Stimulated activated memory B cell treated with anti-CD40 and anti-IgM and Interleukin-4, amounts not matched to agents 10 μg/mL and 1 μg/mL and 100 μg/mL, for 72 hours (primary cell): Measurements from ENCODE around the gene AP5B1.

Experiments used
- ATAC-seq: fragments of 150-1000 bp; cut with Tn5 transposase; 2 replicates; pipeline ENCODE4 v1.10.0; 2021
- H3K27ac Mint-ChIP-seq: one replicate; pipeline ENCODE4 v1.8.0; 2022; ENCODE audit warnings: mild to moderate bottlenecking, mixed read lengths
- H3K27me3 Mint-ChIP-seq: one replicate; pipeline ENCODE4 v1.8.0; 2022; ENCODE audit warnings: mixed read lengths
- H3K36me3 Mint-ChIP-seq: one replicate; pipeline ENCODE4 v1.8.0; 2022; ENCODE audit warnings: mixed read lengths
- H3K4me1 Mint-ChIP-seq: one replicate; pipeline ENCODE4 v1.8.0; 2022; ENCODE audit warnings: mixed read lengths
- H3K4me3 Mint-ChIP-seq: one replicate; pipeline ENCODE4 v1.8.0; 2022; ENCODE audit warnings: mild to moderate bottlenecking, moderate library complexity, mixed read lengths
- H3K9me3 Mint-ChIP-seq: one replicate; pipeline ENCODE4 v1.8.0; 2022; ENCODE audit warnings: mixed read lengths

Gene AP5B1, protein sequence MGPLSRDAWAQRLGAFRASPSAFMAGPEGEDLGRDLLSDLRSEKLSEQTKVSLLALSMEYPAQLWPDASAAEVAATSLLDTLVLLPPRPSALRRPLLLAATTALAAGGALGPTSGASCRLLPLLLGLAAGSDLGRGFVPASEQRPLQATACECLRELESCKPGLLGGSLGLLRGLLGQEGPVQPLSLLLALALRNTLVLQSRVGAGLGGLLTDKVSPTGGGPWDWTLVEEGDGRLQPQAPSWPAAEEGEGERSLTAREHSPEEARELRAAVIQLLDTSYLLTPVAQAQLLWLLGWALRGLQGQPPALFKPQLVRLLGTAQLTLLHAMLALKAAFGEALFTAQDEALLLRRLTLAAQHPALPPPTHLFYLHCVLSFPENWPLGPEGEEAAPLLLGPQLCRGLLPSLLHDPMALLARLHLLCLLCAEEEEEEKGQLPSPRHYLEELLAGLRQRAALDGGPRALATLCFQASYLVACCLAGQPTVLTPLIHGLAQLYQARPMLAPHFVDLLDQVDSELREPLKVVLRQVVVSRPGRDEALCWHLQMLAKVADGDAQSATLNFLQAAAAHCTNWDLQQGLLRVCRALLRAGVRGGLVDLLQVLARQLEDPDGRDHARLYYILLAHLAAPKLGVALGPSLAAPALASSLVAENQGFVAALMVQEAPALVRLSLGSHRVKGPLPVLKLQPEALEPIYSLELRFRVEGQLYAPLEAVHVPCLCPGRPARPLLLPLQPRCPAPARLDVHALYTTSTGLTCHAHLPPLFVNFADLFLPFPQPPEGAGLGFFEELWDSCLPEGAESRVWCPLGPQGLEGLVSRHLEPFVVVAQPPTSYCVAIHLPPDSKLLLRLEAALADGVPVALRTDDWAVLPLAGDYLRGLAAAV

DNA sequence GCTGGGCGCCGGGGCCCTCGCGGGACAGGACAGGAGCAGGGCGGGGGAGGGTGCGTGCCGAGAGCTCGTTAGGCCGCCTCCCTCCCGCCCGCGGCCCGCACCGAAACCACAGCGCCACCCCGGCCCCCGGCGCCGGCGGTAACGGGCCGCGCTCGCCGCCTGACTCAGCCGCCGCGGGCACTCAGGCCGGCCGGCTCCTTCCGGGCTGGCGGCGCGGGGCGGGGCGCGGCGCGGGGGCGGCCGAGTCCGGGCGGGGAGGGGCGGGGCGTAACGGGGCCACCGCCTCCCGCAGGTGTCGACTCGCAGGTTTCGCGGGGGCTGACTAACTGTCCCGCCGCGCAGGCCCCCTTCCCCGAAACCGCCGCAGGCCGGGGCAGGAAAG is at the start of gene AP5B1:
TSS of gene AP5B1 (minus strand) at position 207 of the 382 bp plus-strand sequence. CDS start 385 bp downstream, outside the sequence.
- peaks cover 48% of the 10 kb centered on the region for H3K4me1 Mint-ChIP-seq
- peak; percentile 81 for ATAC-seq
- H3K9me3 Mint-ChIP-seq = no peaks in the 10 kb centered on the region
- peak within 1 kb of the TSS; percentile 96 for H3K4me3 Mint-ChIP-seq
- peak within 1 kb of the TSS; percentile 95 for H3K27ac Mint-ChIP-seq
- H3K36me3 Mint-ChIP-seq = peaks cover 12% of the 10 kb centered on the region
- H3K27me3 Mint-ChIP-seq = no peaks in the 10 kb centered on the region

- peaks cover 20% of the 10 kb centered on the region for H3K4me1 Mint-ChIP-seq
- H3K9me3 Mint-ChIP-seq = peaks cover 4% of the 10 kb centered on the region
- ATAC-seq = no peak
These were observed 48.7 kb upstream of the AP5B1 start for GRCh38 chr11:65829459-65829858.

GRCh38 chr11:65826984-65827735 is 46.4 kb upstream of the AP5B1 start:
- H3K27ac Mint-ChIP-seq = no peak overlapping the region
- H3K4me1 Mint-ChIP-seq = peaks cover 9% of the 10 kb centered on the region
- no peaks in the 10 kb centered on the region for H3K36me3 Mint-ChIP-seq
- H3K27me3 Mint-ChIP-seq = no peaks in the 10 kb centered on the region
- H3K9me3 Mint-ChIP-seq = no peaks in the 10 kb centered on the region
- ATAC-seq = no peak
- no peak overlapping the region for H3K4me3 Mint-ChIP-seq

More at GRCh38 chr11:65829459-65829858, 48.7 kb upstream of the AP5B1 start:
- no peak overlapping the region for H3K4me3 Mint-ChIP-seq
- peaks cover 7% of the 10 kb centered on the region for H3K27me3 Mint-ChIP-seq
- H3K36me3 Mint-ChIP-seq = no peaks in the 10 kb centered on the region
- H3K27ac Mint-ChIP-seq = no peak overlapping the region

DNA sequence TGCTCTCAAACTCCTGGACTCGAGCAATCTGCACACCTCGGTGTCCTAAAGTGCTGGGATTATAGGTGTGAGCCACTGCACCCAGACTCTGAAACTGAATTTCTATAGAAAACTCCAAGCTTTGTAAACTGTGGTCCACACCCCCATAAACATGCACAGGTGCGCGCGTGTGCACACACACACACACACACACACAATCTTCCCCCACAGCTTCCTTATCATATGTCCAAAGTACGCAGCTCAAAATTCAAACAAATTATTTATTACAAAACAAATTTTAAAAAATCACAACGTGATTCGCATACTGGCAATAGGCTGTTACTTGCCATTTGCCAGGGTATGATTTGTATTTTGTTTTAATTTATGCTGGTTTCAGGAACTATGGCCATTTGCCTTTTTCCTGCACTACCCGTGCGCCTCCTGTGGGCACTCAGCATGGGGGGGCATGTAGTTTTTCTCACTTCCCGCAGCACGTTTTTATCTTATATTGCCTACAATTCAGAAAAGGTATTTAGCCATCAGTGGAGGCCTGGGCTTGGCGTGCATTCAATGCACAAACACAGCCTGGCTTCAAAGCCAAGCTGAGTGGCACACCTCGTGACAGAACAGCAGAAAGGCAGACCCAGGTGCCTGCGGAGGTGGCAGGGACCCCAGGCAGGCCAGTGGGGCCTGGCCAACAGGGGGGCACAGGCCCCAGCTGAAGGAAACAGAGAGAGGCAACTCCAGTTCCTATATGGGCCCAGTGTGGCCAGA is 42.2 kb upstream of the AP5B1 start:
- no peak overlapping the region for H3K4me3 Mint-ChIP-seq
- no peak for ATAC-seq
- no peaks in the 10 kb centered on the region for H3K36me3 Mint-ChIP-seq
- H3K9me3 Mint-ChIP-seq = no peaks in the 10 kb centered on the region
- no peak overlapping the region for H3K27ac Mint-ChIP-seq
- no peaks in the 10 kb centered on the region for H3K27me3 Mint-ChIP-seq
- no peaks in the 10 kb centered on the region for H3K4me1 Mint-ChIP-seq

- H3K36me3 Mint-ChIP-seq = no peaks in the 10 kb centered on the region
- H3K27ac Mint-ChIP-seq = no peak overlapping the region
- peaks cover 14% of the 10 kb centered on the region for H3K4me1 Mint-ChIP-seq
- no peaks in the 10 kb centered on the region for H3K9me3 Mint-ChIP-seq
- no peak overlapping the region for H3K4me3 Mint-ChIP-seq
- no peak for ATAC-seq
- H3K27me3 Mint-ChIP-seq = no peaks in the 10 kb centered on the region
These were observed 40.3 kb upstream of the AP5B1 start for GRCh38 chr11:65821107-65821506.

DNA sequence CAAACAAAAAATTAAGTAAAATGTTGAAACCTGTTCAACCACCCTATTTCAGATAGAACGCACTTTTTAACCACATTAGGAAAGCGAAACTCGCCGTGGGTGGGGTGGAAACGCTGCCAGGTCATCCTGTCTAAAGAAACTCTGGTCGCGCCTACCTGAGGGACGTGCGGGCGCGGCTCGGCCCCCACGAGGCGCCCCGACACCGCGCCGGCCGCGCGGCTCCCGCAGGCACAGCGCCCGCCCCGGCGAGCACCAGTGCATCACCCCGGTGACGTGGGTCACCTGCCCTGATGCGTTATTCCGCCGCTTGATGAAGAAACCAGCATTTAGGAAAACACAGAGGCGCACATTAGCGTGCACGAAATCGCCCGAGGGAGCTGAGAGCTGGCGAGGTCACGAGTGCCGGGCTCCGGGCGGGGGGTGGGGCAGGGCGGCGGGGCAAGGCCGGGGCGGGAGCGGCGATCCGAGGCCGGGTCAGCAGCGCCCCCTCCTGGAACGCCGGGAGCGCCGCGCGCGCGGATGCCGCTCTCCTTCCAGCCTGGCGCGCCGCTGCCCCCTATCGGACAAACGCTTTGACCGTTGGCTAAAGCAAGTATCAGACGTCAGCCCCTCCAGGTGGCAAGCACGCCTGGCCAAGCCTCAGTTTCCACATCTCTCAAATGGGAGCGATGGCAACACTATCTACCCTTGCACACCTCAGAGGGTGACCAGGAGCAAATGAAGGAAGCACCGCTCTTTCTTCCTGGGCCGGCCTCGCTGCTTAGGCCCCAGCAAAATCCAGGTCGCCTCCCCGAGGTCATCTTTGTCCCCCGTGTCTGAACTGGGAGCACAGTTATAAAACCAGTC is 37.3 kb upstream of the AP5B1 start:
- Mint-ChIP-seq H3K27me3 (no peaks in the 10 kb centered on the region), H3K4me3 (peak overlapping the region; percentile 76), H3K4me1 (peaks cover 29% of the 10 kb centered on the region), H3K27ac (peak overlapping the region; percentile 85), H3K36me3 (no peaks in the 10 kb centered on the region), H3K9me3 (no peaks in the 10 kb centered on the region)
- peak; percentile 94 for ATAC-seq

- Mint-ChIP-seq H3K4me1 (peaks cover 29% of the 10 kb centered on the region), H3K4me3 (peak overlapping the region; percentile 76), H3K36me3 (no peaks in the 10 kb centered on the region), H3K9me3 (no peaks in the 10 kb centered on the region), H3K27ac (peak overlapping the region; percentile 85), H3K27me3 (no peaks in the 10 kb centered on the region)
- no peak for ATAC-seq
These were observed 36.6 kb upstream of the AP5B1 start for GRCh38 chr11:65817312-65817834.

GRCh38 chr11:65816696-65817095 is 35.9 kb upstream of the AP5B1 start:
- Mint-ChIP-seq H3K4me1 (peaks cover 30% of the 10 kb centered on the region), H3K27me3 (no peaks in the 10 kb centered on the region), H3K4me3 (no peak overlapping the region)

DNA sequence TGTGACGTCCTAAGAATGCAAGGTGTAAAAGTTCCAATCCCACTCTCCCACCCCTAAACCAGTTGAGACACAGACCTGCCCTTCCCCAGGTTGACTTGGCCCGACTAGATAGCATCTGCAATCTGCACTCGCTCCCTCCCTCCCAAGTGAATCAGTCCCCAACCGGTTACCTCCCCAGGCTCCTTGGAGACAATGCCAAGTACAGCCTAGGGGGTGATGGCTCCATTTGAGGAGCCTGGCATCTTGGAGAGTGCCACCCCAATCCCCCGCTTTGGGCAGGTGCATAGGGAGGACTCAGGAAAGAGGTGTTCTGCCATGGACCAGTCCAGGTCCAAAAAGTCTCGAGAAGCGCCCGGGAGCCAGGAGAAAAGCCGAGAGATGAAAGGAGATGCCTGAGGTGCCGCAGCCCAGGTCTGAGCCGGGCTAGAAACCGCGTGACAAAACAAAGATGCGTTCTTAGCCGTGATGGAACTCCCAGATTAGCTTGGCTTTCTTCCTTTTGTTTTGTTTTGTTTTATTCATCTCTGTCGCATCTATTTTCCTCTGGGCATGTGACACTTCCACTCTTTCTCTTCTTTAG is 34.3 kb upstream of the AP5B1 start:
- Mint-ChIP-seq H3K36me3 (no peaks in the 10 kb centered on the region), H3K9me3 (no peaks in the 10 kb centered on the region), H3K4me1 (peaks cover 35% of the 10 kb centered on the region), H3K4me3 (no peak overlapping the region), H3K27ac (no peak overlapping the region), H3K27me3 (no peaks in the 10 kb centered on the region)
- ATAC-seq = no peak

More at GRCh38 chr11:65816696-65817095, 35.9 kb upstream of the AP5B1 start:
- Mint-ChIP-seq H3K36me3 (no peaks in the 10 kb centered on the region), H3K27ac (peak overlapping the region; percentile 85), H3K9me3 (no peaks in the 10 kb centered on the region)
- ATAC-seq = no peak

GRCh38 chr11:65814131-65814985 is 33.6 kb upstream of the AP5B1 start:
- H3K4me3 Mint-ChIP-seq = no peak overlapping the region
- H3K27me3 Mint-ChIP-seq = no peaks in the 10 kb centered on the region
- H3K4me1 Mint-ChIP-seq = peaks cover 35% of the 10 kb centered on the region
- H3K36me3 Mint-ChIP-seq = no peaks in the 10 kb centered on the region
- ATAC-seq = no peak
- peak overlapping the region; percentile 35 for H3K27ac Mint-ChIP-seq
- no peaks in the 10 kb centered on the region for H3K9me3 Mint-ChIP-seq

- peak overlapping the region; percentile 71 for H3K27ac Mint-ChIP-seq
- H3K27me3 Mint-ChIP-seq = peaks cover 9% of the 10 kb centered on the region
- no peaks in the 10 kb centered on the region for H3K36me3 Mint-ChIP-seq
These were observed 31.1 kb upstream of the AP5B1 start for GRCh38 chr11:65811764-65812475.

More at GRCh38 chr11:65811764-65812475, 31.1 kb upstream of the AP5B1 start:
- no peaks in the 10 kb centered on the region for H3K9me3 Mint-ChIP-seq
- peaks cover 28% of the 10 kb centered on the region for H3K4me1 Mint-ChIP-seq
- no peak overlapping the region for H3K4me3 Mint-ChIP-seq
- peak; percentile 45 for ATAC-seq
